Effector CD8-positive, alpha-beta T cell (primary cell): ENCODE data around the gene ANXA11.
"Not testable (repeated sequence)": the region's sequence is repeated elsewhere in the genome, so short reads cannot be mapped to it uniquely, and the experiment has no call there.

Source experiments
- DNase-seq: peaks from one replicate; lab custom pipeline; 2025; lab: John Stamatoyannopoulos, UW

ANXA11 gene

DNA sequence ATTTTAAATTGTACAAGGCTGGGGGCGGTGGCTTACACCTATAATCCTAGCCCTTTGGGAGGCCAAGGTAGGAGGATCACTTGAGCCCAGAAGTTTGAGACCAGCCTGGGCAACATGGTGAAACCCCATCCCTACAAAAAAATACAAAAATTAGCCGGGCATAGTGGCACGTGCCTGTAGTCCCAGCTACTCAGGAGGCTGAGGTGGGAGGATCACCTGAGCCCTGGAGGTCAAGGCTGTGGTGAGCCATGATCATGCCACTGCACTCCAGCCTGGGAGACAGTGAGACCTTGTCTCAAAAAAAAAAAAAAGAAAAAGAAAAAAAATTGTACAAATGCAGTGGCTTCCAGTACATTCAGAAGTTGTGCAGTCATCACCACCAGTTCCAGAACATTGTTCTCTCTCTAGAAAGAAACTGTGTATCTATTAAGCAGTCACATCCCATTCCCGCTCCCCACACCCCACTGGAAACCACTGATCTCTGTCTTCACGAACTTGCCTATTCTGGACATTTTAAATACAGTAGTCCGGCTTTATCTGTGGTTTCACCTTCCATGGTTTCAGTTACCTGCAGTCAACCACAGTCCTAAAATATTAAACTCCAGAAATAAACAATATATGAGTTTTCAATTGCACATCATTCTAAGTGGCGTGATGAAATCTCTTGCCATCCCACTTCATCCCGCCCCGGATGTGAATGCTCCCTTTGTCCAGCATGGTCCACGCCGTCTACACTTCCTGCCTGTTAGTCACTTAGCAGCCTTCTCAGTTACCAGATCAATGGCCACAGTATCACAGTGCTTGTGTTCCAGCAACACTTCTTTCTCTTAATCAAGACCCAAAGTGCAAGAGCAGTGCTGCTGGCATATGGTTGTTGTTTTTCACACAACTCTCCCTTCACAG lies 59.7 kb downstream of the ANXA11 start:
- not testable (repeated sequence) for DNase-seq

DNA sequence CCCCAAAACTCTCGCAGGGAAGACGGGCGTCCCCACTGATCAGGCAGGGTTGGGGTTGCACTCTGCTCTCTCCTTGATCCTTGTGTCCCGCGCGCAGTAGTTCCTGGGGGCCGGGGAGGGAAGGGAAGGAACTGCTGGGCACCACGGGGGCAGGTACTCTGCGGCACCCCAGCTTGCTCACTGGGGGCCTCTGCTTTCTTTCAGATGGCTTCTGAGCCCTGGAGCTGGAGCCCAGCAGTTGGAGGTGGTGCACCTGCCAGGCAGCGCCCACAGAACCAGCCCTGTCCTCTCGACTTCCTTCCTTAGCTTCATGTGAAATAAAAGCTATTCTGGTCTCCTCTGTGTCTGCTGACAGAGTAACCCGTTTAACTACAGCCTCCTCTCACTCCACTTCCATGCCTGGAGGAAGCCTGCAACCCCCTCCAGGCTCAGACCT lies 60.6 kb downstream of the ANXA11 start:
- no peak for DNase-seq

DNA sequence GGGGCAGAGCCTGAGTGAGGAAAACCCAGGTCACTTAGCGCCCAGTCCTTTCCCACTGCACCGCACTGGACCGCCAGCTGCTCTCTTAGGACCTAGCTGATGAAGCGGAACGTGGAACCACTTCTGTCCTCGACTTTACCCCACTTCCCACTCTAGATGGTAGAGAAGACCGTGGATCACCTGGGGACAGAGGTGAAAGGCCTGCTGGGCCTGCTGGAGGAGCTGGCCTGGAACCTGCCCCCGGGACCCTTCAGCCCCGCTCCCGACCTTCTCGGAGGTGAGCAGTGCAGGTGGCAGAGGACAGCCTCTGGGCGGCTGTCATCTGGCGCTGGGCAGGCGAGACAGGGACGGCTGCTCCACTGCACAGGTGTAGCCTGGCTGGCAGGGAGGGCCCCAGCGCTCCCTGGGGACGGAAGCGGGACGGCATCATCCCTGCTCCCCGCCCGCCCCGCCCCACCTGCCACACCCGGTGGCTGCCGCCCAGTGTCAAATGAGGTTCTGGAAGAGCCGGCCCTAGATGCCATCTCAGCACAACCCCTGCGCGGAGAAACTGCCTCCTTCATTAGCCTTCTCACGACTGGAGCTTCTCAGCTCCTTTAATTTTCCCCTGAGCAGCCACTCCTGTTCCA lies 61.2 kb downstream of the ANXA11 start:
- DNase-seq: no peak

DNA sequence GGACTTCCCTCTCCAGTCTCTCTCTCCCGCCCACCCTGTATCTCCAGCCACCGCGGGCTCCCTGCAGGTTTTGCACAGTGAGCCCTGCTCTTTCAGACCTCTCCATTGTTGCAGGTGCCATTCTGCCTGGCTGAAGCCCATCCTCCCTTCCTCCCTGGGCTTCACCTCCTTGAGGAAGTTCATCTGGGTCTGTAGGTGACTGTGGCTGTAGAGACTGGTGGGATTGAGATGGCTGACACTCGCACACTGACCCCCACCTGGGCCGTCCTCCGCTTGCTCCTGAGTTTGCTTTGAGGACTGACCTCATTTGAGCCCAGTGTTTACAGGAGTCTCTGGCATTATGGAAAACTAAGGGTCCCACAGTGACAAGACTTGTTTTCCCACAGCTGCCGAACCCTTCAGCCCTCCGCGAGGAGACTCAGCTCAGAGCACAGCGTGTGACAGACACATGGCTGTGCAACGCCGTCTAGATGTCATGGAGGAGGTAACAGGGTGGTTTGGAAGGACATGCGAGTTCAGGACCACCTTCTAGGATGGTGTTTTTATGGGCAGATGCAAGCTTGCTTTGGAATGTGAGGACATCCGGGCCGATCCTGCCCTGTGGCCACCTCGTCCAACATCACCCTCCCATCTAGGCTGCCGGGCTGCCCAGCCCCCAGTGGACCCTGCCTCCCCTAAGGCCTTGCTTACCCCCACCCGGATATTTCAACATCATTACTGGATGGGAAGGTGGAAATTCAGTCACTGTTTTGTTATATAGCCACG lies 63.5 kb downstream of the ANXA11 start:
- no peak for DNase-seq

DNA sequence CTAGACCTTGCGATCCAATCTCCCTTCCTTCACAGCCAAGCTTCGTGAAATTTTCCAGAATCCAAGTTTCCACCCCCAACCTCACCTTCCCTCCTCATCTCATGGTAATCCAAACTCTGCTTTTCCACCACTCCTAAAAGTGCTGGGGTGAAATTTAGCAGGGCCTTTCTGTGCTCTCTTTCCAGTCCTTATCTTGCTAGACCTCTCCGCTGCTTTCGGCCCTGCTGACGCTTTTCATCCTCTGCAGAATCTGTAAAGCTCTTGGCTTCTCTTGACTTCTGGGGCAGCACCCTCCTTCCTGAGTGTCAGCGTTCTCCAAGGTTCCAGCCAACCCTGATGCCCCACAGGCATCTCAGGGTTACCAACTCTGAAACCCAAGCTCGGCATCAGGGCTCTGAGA lies 65.1 kb downstream of the ANXA11 start:
- no peak for DNase-seq

DNA sequence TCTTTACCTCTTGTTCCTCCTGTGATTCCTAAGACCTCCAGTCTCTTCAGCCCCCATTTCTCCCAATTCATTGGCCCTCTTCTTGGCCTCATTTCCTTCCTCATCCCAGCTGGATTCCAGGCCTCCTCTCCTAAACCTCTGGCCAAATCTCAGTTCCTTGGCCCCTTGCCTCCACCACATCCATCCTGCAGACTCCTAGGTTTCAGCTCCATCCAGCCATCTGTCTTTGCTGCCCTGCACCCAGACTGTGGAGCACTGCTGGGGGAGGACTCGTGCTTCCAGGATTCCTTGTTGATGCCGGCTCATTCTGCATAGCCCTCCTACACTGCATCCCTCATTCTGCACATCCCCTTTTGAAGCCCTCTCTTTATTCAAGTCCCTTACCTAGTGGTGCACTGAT lies 66.1 kb downstream of the ANXA11 start:
- no peak for DNase-seq

DNA sequence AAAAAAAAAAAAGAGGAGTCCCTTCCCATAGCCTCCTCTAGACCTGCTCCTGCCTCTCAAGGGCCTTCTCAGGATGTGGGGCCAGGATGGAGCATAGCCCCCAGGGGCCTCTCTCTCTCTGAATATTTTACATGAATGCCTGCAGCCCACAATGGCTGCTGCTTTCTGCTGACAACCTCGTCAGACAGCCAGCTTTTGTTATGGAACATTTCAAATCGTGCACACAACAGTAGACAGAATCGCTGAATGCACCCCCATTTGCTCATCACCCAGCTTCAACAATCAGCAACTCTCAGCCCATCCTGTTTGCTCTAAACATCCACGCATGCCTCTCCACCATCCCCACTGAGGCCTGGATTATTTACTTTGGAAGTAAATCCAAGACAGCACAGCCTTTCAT lies 67.4 kb downstream of the ANXA11 start:
- DNase-seq: no peak

DNA sequence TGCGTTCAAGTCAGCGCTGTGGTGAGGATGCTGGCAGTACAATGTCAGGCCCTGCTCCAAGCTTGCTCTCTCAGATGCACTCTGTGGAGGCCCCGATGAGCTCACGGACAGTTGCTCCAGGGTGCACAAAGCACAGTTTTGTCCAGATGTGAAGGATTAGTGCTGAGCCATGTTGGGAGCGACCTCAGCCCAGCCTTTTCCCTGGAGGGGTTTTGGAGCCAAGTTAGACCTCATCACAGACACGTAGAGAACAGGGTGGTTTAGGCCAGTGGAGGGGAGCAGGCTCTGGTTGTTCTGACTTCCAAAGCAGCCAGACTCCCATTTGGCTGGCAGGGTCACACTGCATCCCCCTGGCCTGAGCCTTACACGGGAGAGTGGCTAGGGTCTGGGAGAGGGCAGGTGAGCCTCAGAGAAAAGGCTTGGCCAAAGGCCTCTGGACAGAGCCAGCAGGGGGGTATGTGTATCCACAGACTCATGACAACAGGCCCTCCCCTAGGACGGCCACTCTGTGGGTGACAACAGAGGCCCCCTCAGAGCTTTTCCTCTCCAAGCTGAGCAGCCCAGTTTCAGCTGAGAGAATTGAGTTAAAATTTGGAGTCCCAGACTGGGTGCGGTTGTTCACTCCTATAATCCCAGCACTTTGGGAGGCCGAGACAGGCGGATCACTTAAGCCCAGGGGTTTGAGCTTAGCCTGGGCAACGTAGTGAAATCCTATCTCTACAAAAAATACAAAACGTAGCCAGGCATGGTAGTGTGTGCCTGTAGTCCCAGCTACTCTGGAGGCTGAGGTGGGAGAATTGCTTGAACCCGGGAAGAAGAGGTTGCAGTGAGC lies 68.1 kb downstream of the ANXA11 start:
- no peak for DNase-seq

DNA sequence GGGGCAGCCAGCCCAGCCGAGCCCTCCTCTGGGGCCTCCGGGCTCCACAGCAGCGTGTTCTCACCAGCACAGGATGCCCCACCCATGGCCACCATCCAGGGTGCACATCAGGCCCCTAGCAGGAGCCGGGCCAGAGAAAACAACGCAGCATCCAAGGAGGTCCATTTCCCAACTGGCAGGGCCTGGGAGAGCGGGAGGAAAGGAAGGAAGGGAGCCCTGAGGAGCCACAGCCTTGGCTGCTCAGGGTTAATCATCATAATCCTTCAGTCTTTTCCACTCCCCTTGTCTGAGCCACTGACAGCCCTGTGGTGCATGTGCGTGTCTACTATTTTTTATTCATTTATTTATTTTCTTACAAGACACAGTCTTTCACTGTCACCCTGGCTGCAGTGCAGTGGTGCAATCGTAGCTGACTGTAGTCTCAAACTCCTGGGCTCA lies 69.2 kb downstream of the ANXA11 start:
- no peak for DNase-seq

DNA sequence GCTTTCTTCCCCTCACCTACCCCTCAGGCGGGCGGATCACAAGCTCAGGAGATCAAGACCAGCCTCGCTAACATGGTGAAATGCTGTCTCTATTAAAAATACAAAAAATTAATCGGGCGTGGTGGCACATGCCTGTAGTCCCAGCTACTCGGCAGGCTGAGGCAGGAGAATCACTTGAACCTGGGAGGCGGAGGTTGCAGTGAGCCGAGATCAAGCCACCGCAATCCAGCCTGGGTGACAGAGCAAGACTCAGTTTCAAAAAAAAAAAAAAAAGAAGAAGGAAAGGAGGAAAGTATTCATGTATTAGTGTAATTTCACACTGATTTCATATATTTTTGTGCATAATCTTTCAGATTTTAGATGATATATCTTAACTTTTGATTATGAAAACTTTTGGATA lies 71.7 kb downstream of the ANXA11 start:
- not testable (repeated sequence) for DNase-seq

DNA sequence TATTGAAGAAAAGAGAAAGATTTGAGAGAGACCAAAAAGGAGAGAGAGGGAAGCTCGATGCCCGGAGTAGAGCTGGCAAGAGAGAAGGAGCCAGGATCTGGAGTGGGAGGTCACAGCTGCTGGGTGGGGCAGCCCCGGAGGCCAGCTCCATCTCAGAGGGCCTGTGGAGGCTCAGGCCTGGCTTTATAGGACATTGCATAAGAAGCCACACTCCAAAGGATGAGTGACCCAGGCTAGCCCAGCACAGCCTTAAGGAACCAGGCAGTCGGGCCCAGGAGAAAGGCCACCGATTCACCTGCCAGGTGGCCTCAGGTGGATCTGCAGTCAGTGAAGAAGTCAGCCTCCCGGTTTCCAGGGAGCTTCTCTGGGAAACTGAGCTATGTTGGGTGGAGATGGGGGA lies 72.1 kb downstream of the ANXA11 start:
- no peak for DNase-seq

DNA sequence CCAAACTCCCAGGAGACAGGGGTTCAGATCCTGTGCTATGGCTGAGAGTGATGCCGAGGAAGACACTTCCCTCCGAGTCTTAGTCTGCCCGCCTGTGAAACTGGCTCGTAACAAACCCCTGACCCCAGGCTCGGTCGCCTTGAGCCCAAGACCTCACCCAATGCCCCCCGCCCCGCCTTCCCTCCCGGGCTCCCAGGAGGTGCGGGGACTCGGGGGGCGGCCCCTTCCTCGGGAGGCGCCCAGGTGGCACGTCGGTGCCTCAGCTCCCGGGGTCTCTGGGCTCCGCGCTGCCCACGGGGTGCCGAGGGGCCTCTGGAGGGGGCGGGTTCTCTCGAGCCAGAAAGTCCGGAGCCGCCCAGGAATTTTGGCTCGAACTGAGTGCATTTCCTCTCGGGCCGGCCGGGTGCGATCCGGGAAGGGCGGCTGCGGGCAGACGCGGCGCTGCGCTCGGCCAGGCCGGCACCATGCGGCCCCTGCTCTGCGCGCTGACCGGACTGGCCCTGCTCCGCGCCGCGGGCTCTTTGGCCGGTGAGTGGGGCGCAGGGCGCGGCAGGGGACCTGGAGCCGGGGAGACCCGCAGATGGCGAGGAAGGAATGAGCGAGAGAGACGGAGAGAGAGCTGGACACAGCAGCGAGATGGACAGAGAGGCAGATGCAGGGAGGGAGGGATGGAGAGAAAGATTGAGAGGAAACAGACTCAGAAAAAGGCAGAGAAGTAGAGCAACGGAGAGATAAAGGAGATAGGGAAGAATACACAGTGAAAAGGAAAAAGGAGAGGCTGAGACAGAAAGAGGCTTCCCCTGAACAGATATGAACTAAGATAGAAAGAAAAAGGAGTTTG lies 72.8 kb downstream of the ANXA11 start, which contains the start of gene PLAC9:
TSS of gene PLAC9 (plus strand) at position 432 of the 841 bp plus-strand sequence. CDS start at position 465, 33 bp downstream.
- no peak for DNase-seq

DNA sequence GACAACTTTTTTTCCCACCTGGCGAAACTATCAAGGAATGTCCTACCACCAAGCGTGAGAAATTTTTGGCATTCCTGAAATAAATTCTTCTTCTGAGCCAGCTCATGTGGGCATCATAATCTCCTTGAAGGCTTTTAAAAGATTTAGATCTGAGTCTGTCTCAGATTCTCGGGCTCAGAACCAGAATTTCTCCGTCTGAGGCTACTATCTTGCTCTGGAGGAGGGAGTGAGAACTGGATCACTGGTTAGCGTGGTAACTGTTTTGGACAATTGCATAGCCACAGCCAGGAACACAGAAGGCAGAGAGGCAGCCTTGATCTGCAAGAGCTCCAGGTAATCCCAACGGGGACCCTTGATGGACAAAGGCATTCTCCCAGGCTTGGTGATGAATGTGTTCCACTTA lies 73.8 kb downstream of the ANXA11 start:
- no peak for DNase-seq

DNA sequence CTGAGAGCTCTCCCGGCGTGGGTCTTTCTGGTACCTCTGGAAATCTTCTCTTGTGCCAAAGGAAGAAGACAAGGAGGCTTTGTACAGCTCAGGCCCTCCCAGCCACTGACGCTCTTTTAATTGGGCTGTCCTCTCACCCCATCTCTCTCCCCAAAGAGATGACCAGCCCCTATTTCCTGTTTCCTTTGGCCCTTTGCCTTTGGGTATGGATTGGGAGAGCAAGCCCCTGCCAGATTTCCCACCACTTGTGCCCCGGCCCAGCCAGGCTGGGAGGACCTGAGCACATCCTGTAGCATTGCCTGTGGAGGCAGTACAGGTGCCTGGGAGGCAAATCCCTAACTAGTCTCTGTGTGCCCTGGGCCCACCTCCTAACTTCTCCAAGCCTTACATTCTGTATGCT lies 78.5 kb downstream of the ANXA11 start:
- DNase-seq: no peak

DNA sequence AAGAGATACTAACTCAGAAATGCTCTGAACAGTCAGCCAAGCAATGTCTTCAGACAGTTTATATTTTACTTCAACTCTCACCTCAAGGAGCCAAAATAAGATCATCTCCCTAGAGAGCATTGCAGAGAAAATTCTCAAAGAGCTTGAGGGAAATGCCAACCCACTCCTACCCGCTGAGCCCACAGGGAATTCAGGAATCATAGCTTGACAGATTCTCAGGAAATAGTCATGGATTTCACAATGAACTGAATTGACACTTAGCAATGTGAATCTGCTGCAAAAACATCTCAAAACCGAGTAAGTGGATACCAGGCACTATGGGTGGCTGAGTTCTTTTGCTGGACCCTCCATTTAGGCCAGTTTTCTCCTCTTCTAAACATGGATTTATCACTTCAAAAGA lies 82.6 kb downstream of the ANXA11 start:
- no peak for DNase-seq

DNA sequence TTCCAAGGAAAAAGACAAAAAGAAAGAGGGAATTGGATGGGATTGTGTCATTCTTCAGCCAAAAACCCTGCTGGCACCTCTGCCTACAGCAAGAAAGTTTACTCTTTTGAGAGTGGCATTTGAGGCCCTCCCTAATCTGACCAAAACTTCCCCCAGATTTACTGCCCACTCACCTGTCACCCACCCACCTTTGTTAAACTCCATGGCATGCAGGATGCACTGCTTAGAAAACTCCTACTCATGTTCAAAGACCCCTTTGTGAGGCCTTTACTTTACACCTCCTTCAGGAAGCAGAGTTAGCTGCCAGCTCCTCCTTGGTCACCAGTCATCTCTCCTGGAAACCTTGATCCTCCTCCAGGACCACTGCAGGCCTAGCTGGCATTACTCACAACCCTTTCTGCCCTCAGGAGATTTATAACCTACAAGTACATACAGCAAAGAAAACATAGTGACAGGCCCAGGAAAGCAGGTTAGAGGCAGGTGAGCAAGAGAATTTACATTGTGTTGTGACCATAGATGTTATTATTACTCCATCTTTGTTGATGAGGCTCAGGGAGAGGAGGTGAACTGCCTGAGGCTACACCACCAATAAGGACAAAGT lies 83.1 kb downstream of the ANXA11 start:
- no peak for DNase-seq

DNA sequence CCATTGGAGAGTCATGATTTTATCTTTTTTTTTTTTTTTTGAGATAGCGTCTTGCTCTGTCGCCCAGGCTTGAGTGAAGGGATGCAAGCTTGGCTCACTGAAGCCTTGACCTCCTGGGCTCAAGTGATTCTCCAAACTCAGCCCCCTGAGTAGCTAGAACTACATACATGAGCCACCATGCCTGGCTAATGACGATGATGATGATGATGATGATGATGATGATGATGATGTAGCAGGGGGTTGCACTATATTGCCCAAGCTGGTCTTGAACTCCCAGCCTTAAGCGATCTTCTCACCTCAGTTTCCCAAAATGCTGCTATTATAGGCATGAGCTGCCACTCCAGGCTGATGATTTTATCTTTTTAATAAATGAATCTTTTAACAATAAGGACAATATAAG lies 86.7 kb downstream of the ANXA11 start:
- DNase-seq: no peak

DNA sequence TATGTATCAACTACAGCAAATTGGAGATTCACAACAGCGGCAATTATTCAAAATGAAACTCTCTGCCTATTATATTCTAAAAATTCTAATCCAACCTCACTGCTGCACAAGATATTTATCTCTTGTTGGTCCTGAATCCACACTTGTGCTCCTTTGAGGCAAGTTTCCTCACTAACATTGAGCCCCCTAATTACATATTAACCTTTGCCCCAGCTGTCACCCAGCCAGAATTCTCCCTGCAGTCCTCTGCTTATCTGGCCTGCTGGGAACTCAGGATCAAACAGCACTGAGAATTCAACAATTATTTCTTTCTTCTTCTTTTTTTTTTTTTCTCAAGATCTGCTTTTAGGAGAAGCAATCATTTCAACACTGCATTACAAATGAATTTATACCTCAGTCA lies 94.4 kb downstream of the ANXA11 start:
- DNase-seq: no peak

DNA sequence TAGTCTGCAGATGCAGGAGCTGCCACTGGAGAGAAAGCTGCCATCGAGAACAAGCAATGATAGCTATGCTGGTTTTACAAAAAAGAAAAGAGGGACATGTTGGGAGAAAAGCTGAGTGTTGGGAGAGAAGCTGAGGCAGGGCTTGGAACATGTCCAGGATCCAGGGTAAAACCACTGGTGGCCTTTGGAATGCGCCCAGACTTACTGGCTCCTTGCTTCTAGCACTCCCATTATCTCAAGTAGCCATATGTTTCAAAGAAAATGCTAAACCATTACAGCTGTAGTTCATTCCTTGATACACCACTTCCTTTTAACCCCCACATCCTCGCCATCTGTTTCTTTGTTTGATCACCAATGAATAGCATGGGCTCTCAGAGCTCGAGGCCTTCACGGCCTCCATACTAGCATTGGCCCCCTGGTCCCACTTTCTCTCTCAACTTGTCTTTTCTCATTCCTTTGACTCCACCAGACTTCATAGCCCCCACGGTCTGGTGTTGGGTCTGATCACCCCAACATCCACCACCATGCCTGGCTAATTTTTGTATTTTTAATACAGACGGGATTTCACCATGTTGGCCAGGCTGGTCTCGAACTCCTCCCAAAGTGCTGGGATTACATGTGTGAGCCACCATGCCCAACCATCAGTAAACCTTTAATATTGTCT lies 96.6 kb downstream of the ANXA11 start:
- no peak for DNase-seq
